ENCODE results near the gene AP1S1. TPM values are rescaled to one million over a fixed set of nuclear protein-coding genes. Genes with fewer than 3 reads are reported as not detected.

Gene AP1S1
- total RNA-seq, 1 experiment from 2014 or later: 52.3 TPM

DNA sequence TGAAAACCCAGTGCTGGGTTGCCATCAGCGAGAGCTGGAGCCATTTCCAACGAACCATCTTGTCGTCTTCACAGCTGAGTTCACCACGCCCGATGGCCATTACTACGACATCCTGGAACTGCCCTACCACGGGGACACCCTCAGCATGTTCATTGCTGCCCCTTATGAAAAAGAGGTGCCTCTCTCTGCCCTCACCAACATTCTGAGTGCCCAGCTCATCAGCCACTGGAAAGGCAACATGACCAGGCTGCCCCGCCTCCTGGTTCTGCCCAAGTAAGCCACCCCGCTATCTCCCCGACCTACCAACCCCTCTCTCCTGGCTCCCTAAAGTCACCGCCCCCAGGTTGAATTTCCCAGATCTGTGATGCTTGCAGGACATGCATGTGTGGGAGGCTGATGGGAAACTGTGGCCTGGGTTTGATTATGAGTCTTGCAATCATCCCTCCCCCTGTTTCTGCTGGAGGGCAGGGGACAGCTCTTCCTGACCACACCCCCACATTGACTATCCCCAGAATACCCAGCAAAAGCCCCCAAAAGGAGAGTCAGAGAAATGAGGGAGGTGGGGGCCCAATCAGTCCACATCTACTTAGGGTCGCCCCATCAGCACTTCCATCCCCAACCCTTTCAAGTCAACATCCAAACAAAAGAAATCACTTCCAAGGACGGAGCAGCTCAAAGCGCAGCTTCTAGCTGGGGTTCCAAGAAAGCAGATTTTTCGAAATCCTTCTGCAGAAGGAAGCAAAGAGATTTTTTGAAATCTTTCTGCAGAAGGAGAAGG is 20.5 kb upstream of the AP1S1 start:
- peaks cover 4% of the 10 kb centered on the region for H3K4me1 Mint-ChIP-seq (ENCODE audit: low read depth, unreplicated experiment)
- ChIA-PET CTCF (no interaction called here), POLR2A (interaction anchor here (0.5 kb wide), 1 partner anchor 45 kb away, joined by 11 read pairs; no protein-coding TSS in a partner anchor)
- BruUV-seq (replicated peaks): no TSS peak
- H3K4me3 Mint-ChIP-seq (ENCODE audit: unreplicated experiment): no peak overlapping the region
- Histone ChIP-seq H3K9me3 (no peaks in the 10 kb centered on the region), H3K27me3 (replicated peaks; ENCODE audit: control insufficient read depth, insufficient read depth, low read length) (no peaks in the 10 kb centered on the region), H3K4me3 (ENCODE audit: low read depth, low read length) (no peak overlapping the region), H3K4me1 (peaks cover 5% of the 10 kb centered on the region; the same call in 1 of the 2 replicates), H3K36me3 (ENCODE audit: control insufficient read depth, insufficient read depth, low read length) (no peaks in the 10 kb centered on the region)
- intact Hi-C loops (cut with micrococcal nuclease; ENCODE audit: unreplicated experiment): no loop called here
- no peak overlapping the region for H3K27ac Mint-ChIP-seq (ENCODE audit: unreplicated experiment)
- TF ChIP-seq, protein P1, sequence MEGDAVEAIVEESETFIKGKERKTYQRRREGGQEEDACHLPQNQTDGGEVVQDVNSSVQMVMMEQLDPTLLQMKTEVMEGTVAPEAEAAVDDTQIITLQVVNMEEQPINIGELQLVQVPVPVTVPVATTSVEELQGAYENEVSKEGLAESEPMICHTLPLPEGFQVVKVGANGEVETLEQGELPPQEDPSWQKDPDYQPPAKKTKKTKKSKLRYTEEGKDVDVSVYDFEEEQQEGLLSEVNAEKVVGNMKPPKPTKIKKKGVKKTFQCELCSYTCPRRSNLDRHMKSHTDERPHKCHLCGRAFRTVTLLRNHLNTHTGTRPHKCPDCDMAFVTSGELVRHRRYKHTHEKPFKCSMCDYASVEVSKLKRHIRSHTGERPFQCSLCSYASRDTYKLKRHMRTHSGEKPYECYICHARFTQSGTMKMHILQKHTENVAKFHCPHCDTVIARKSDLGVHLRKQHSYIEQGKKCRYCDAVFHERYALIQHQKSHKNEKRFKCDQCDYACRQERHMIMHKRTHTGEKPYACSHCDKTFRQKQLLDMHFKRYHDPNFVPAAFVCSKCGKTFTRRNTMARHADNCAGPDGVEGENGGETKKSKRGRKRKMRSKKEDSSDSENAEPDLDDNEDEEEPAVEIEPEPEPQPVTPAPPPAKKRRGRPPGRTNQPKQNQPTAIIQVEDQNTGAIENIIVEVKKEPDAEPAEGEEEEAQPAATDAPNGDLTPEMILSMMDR (IDR thresholded peaks at IDR 0.05; ENCODE audit: insufficient read depth in 1 of 2, low read depth in 1 of 2, low read length in 1 of 2, severe bottlenecking in 1 of 2, unreplicated experiment in 1 of 2): no peak
- DNase-seq: no peak
- H3K27me3 Mint-ChIP-seq (ENCODE audit: insufficient read depth, unreplicated experiment): peaks cover 3% of the 10 kb centered on the region
- no peaks in the 10 kb centered on the region for H3K9me3 Mint-ChIP-seq (ENCODE audit: unreplicated experiment)
- peaks cover 6% of the 10 kb centered on the region for H3K36me3 Mint-ChIP-seq (ENCODE audit: insufficient read depth, unreplicated experiment)

DNA sequence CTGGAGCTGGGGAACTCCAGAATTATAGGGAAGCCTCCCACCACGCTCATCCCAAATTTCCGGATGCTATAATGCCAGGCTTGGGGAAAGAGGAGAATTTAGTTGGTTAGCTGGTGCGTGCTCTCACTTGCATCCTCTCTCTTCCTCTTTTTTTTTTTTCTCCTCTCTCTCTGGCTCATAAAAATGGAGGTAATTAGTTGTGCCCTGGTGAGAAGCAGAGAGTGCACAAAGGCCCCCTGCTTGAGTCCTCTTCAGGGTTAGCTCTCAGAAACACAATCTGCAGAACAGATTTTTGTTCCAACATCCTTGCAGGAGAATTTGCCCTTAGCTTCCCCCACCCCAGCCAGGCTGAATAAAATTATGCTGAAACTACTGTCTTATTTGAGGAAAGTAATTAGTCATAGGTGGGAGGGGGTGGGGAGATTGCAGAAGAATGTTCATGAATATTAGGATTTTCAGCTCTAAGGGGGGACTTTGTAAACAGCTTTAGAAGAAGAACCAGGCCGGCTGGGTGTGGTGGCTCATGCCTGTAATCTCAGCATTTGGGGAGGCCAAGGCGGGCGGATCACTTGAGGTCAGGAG is 19.8 kb upstream of the AP1S1 start:
- Mint-ChIP-seq H3K27ac (ENCODE audit: unreplicated experiment) (no peak overlapping the region), H3K9me3 (ENCODE audit: unreplicated experiment) (no peaks in the 10 kb centered on the region), H3K27me3 (ENCODE audit: insufficient read depth, unreplicated experiment) (peaks cover 3% of the 10 kb centered on the region), H3K4me3 (ENCODE audit: unreplicated experiment) (no peak overlapping the region), H3K36me3 (ENCODE audit: insufficient read depth, unreplicated experiment) (peaks cover 6% of the 10 kb centered on the region), H3K4me1 (ENCODE audit: low read depth, unreplicated experiment) (peaks cover 4% of the 10 kb centered on the region)
- CTCF ChIA-PET: no interaction called here
- Histone ChIP-seq H3K36me3 (ENCODE audit: control insufficient read depth, insufficient read depth, low read length) (no peaks in the 10 kb centered on the region), H3K9me3 (no peaks in the 10 kb centered on the region), H3K4me1 (peaks cover 9% of the 10 kb centered on the region; the same call in 1 of the 2 replicates), H3K4me3 (ENCODE audit: low read depth, low read length) (no peak overlapping the region), H3K27me3 (replicated peaks; ENCODE audit: control insufficient read depth, insufficient read depth, low read length) (no peaks in the 10 kb centered on the region)
- intact Hi-C loops (cut with micrococcal nuclease; ENCODE audit: unreplicated experiment): no loop called here
- TF ChIP-seq, protein P1 (IDR thresholded peaks at IDR 0.05; ENCODE audit: insufficient read depth in 1 of 2, low read depth in 1 of 2, low read length in 1 of 2, severe bottlenecking in 1 of 2, unreplicated experiment in 1 of 2): no peak
- DNase-seq: no peak
- POLR2A ChIA-PET: interaction anchor here (0.7 kb wide), 1 partner anchor 12 kb away, joined by 3 read pairs; no protein-coding TSS in a partner anchor
- no TSS peak for BruUV-seq (replicated peaks)

DNA sequence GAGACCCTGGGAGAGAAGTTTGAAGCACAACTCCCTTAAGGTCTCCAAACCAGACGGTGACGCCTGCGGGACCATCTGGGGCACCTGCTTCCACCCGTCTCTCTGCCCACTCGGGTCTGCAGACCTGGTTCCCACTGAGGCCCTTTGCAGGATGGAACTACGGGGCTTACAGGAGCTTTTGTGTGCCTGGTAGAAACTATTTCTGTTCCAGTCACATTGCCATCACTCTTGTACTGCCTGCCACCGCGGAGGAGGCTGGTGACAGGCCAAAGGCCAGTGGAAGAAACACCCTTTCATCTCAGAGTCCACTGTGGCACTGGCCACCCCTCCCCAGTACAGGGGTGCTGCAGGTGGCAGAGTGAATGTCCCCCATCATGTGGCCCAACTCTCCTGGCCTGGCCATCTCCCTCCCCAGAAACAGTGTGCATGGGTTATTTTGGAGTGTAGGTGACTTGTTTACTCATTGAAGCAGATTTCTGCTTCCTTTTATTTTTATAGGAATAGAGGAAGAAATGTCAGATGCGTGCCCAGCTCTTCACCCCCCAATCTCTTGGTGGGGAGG is 16.5 kb upstream of the AP1S1 start:
- no peaks in the 10 kb centered on the region for H3K9me3 ChIP-seq
- no peaks in the 10 kb centered on the region for H3K36me3 ChIP-seq (ENCODE audit: control insufficient read depth, insufficient read depth, low read length)
- Mint-ChIP-seq H3K4me3 (ENCODE audit: unreplicated experiment) (peak overlapping the region; percentile 76), H3K36me3 (ENCODE audit: insufficient read depth, unreplicated experiment) (peaks cover 6% of the 10 kb centered on the region), H3K9me3 (ENCODE audit: unreplicated experiment) (no peaks in the 10 kb centered on the region), H3K27ac (ENCODE audit: unreplicated experiment) (peak overlapping the region; percentile 88), H3K4me1 (ENCODE audit: low read depth, unreplicated experiment) (peaks cover 4% of the 10 kb centered on the region), H3K27me3 (ENCODE audit: insufficient read depth, unreplicated experiment) (peaks cover 3% of the 10 kb centered on the region)
- BruUV-seq (replicated peaks): no TSS peak
- peaks cover 9% of the 10 kb centered on the region; the same call in 1 of the 2 replicates for H3K4me1 ChIP-seq
- intact Hi-C loops (cut with micrococcal nuclease; ENCODE audit: unreplicated experiment): loop anchor here (1.0 to 2.0 kb wide), 2 partner anchors 43 to 52 kb away; partner anchors contain the start of gene TRIM56
- ChIA-PET POLR2A (no interaction called here), CTCF (interaction anchor here (1.0 to 1.6 kb wide), 5 partner anchors 11 to 81 kb away, joined by 3 to 6 read pairs (median 4); partner anchors contain the start of gene ZNHIT1)
- H3K4me3 ChIP-seq (ENCODE audit: low read depth, low read length): no peak overlapping the region
- DNase-seq: no peak
- no peaks in the 10 kb centered on the region for H3K27me3 ChIP-seq (replicated peaks; ENCODE audit: control insufficient read depth, insufficient read depth, low read length)
- TF ChIP-seq, protein P1 (IDR thresholded peaks at IDR 0.05; ENCODE audit: insufficient read depth in 1 of 2, low read depth in 1 of 2, low read length in 1 of 2, severe bottlenecking in 1 of 2, unreplicated experiment in 1 of 2): no peak

Measured in Caco-2 (cell line).